ENCODE measurements around the gene CCDC12.

DNA sequence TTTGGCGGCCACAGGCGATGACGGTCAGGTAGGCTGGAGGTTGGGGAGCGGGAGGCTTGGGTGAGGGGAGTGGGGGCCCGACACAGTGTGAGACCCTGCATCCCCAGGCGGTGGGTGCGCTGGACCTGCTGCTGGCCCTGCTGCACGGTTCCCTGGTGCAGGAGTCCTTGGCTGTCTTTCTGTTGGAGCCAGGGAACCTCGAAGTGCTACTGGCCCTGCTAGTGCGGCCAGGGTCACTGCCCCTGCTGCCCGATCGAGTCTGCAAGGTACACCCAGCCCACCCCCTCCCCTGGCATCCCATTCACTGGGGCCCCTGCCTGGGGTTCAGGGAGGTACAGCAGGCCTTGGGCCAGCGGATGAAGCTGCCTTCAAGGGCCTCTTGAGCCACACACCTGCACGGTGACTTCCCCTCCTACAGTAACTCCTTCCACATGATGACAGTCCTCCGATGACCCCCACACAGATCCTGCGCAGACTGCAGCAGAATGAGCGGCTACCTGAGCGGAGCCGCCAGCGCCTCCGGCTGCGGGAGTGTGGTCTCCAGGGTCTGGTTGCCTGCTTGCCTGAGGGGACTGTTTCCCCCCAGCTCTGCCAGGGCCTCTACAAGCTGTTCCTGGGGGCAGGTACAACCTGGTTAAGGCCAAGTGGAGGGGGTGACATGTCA, 22.4 kb upstream of the CCDC12 start:
- TF ChIP-seq EZH2 (IDR thresholded peaks at IDR 0.05; ENCODE audit: borderline replicate concordance, low read length) = no peak
- TF ChIP-seq CTCF (conservative IDR thresholded peaks at IDR 0.05 in 1 of 2, IDR thresholded peaks at IDR 0.05 in 1 of 2; ENCODE audit: extremely low read depth in 1 of 2, insufficient read depth in 1 of 2, low read depth in 1 of 2, low read length in 2 of 2) = no peak

All from mammary epithelial cell (primary cell).